Aorta (tissue), 5 donors: ENCODE results near the gene THOC7. TPM values are rescaled to one million over a fixed set of nuclear protein-coding genes. Genes with fewer than 3 reads are reported as not detected.

Experiments used
- ATAC-seq: fragments of 200-7000 bp; cut with Tn5 transposase; one replicate; pipeline ENCODE4 v1.9.1; 2022; ENCODE audit warnings: moderate library complexity; ENCODE audit not compliant: low FRiP score
- DNase-seq, 2 donors: peaks; one replicate each; pipeline ENCODE4 v3.0.0-alpha.2; 2020
- H3K27ac ChIP-seq, 2 donors: one replicate each; pipeline ENCODE4 v1.5.1; 2013; ENCODE audit warnings: low read length in 2 of 2, mild to moderate bottlenecking in 2 of 2, moderate library complexity in 2 of 2, control low read depth in 1 of 2, inconsistent platforms in 1 of 2, low read depth in 1 of 2
- H3K27me3 ChIP-seq, 2 donors: one replicate each; pipeline ENCODE4 v1.6.1; 2013; ENCODE audit warnings: control low read depth in 1 of 2, low read length in 1 of 2, mild to moderate bottlenecking in 1 of 2, moderate library complexity in 1 of 2; ENCODE audit not compliant: insufficient read depth in 2 of 2, control insufficient read depth in 1 of 2
- H3K36me3 ChIP-seq, 2 donors: one replicate each; pipeline ENCODE4 v1.6.1; 2013; ENCODE audit warnings: control low read depth in 1 of 2, low read length in 1 of 2, mild to moderate bottlenecking in 1 of 2; ENCODE audit not compliant: insufficient read depth in 2 of 2, control insufficient read depth in 1 of 2
- H3K4me1 ChIP-seq, 2 donors: one replicate each; pipeline ENCODE4 v1.6.1; 2013; ENCODE audit warnings: low read length in 2 of 2, control low read depth in 1 of 2, mild to moderate bottlenecking in 1 of 2, moderate library complexity in 1 of 2; ENCODE audit not compliant: insufficient read depth in 2 of 2, control insufficient read depth in 1 of 2
- H3K4me3 ChIP-seq, 2 donors: one replicate each; pipeline ENCODE4 v1.5.1; 2013; ENCODE audit warnings: low read length in 2 of 2, control low read depth in 1 of 2, mild to moderate bottlenecking in 1 of 2
- H3K9me3 ChIP-seq: one replicate; pipeline ENCODE4 v1.6.1; 2013; ENCODE audit warnings: mild to moderate bottlenecking, low read length; ENCODE audit not compliant: control insufficient read depth
- WGBS, 2 donors: extraction: QIAGEN DNeasy Blood & Tissue Kit; methylation state at CpG; one replicate each; pipeline ENCODE4 v1.1.7; 2013; 5-methylcytosine and 5-hydroxymethylcytosine counted together
- intact Hi-C, 2 donors: fragments of 100-400 bp; cut with DNase I; formaldehyde crosslinking; loops; one replicate each; pipeline versions ENCODE4 v1.14.2 to v1.15.0; 2022
- polyA plus RNA-seq, 2 donors: library from polyadenylated mRNA; stranded (reverse); fragments of 200-250 nt; gene quantifications; one replicate each; pipeline ENCODE4 v1.2.3, GENCODE V29; 2013
- total RNA-seq, 2 donors: library from RNA; stranded (reverse); fragmentation: NEBNext Ultra II Directional; extraction: Animal tissue kit (Norgen Biotek cat#: 25700); gene quantifications; one replicate each; pipeline ENCODE4 v1.2.1, GENCODE V29; 2021
- donor health status: healthy with polysubstance abuse.
- donor health status: Bipolar disorder and iron deficiency.
- donor health status: DM: no; HTN: no; CAD: no.
- donor health status: DM: no; HTN: no; CAD: no.
- donor health status: DM: yes; HTN: yes; CAD: no.

THOC7 gene
- total and polyA plus RNA-seq, 4 donors: 53.8 to 150 (median 59.2) TPM

- no peak overlapping the region for H3K4me3 ChIP-seq
- no peak overlapping the region for H3K27ac ChIP-seq
- 53 to 56% methylated on average over 1 of the region's 1 CpG for WGBS, 2 donors
- no peaks in the 10 kb centered on the region for H3K9me3 ChIP-seq
- ATAC-seq (no peak), DNase-seq (no peak)
- intact Hi-C loops: no loop called here
- H3K36me3 ChIP-seq: no peaks in the 10 kb centered on the region
- H3K4me1 ChIP-seq: no peaks in the 10 kb centered on the region
- no peaks in the 10 kb centered on the region for H3K27me3 ChIP-seq
Measured at GRCh38 chr3:63908776-63909175, 45.2 kb upstream of the THOC7 start.

DNA sequence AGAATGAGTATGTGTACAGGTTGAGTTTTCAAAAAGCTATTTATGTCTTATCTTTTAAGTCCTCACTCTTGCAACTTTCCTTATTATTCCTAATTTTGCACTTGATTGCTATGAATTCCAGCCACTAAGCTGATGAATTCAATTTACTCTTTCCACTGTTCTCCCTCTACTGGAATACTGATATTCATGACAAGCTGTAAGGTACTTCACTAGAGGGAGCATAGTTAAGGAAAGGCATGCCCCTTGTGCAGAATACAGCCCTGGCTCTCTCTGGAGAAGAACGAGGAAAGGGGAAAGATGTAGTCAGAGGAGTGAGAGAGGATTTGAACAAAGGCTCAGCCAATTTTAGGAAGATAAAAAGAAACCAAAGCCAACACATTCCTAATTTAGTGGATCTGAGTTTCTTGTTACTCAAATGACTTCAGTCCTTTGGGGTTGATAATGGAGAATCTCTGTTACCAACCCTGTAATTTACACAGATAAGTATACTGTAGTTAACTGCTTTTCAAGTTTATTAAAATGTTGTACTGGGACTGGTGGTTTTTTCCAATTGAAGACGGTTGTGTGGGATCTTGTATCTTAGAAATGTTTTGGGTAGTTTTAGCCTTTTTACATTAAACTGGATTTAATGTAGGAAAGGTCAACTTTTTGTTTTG, 44.6 kb upstream of the THOC7 start:
- no peak for ATAC-seq

GRCh38 chr3:63905731-63906620, 42.4 kb upstream of the THOC7 start:
- H3K36me3 ChIP-seq: no peaks in the 10 kb centered on the region
- no peak overlapping the region for H3K27ac ChIP-seq
- H3K4me3 ChIP-seq: no peak overlapping the region
- H3K9me3 ChIP-seq: no peaks in the 10 kb centered on the region
- DNase-seq: no peak
- ATAC-seq: no peak
- no peaks in the 10 kb centered on the region for H3K4me1 ChIP-seq
- WGBS, 2 donors: 88 to 93% methylated on average over 4 of the region's 4 CpGs
- intact Hi-C loops: no loop called here
- H3K27me3 ChIP-seq: no peaks in the 10 kb centered on the region

More for the DNA sequence above, 44.6 kb upstream of the THOC7 start:
- intact Hi-C loops: no loop called here
- H3K4me1 ChIP-seq: no peaks in the 10 kb centered on the region
- no peak overlapping the region for H3K4me3 ChIP-seq
- 30 to 38% methylated on average over 2 of the region's 2 CpGs for WGBS, 2 donors
- no peak overlapping the region for H3K27ac ChIP-seq
- no peaks in the 10 kb centered on the region for H3K36me3 ChIP-seq
- H3K27me3 ChIP-seq: no peaks in the 10 kb centered on the region
- no peaks in the 10 kb centered on the region for H3K9me3 ChIP-seq
- DNase-seq: no peak

DNA sequence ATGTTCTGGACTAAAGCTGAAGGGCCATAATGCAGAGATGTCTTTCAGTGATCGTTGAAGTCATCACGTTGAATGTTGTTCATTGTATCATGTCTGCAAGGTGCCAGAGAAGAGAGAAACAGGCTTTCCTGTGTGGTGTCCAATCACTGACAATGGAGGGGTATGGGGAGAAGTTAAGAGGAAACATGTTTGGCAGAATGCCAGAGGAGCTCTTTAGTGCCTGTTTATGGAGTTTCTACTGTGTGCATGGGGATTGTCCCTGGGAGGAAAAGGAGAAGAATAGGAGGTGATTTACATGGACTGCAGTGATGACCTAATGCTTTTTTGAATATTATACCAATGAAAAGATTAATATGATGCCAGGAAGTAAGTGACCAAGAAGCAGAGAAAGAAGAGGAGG, 36.9 kb upstream of the THOC7 start:
- H3K27ac ChIP-seq: no peak overlapping the region
- peaks cover under 1 to 1% of the 10 kb centered on the region in 2 donors for H3K4me1 ChIP-seq
- no peaks in the 10 kb centered on the region for H3K9me3 ChIP-seq
- 88 to 95% methylated on average over 2 of the region's 2 CpGs for WGBS, 2 donors
- no peak overlapping the region for H3K4me3 ChIP-seq
- intact Hi-C loops: no loop called here
- ATAC-seq (no peak), DNase-seq (no peak)
- H3K36me3 ChIP-seq: peaks cover 0 to 2% of the 10 kb centered on the region in 2 donors
- no peaks in the 10 kb centered on the region for H3K27me3 ChIP-seq

- Histone ChIP-seq H3K27ac (no peak overlapping the region), H3K36me3 (peaks cover 0 to 2% of the 10 kb centered on the region in 2 donors), H3K27me3 (no peaks in the 10 kb centered on the region), H3K4me1 (peaks cover 1 to 3% of the 10 kb centered on the region in 2 donors), H3K9me3 (no peaks in the 10 kb centered on the region), H3K4me3 (no peak overlapping the region)
- no peak for ATAC-seq
- no peak for DNase-seq
- whole genome bisulfite sequencing, 2 donors: 95 to 96% methylated on average over 5 of the region's 5 CpGs
- intact Hi-C loops: no loop called here
Measured at GRCh38 chr3:63900010-63900409, 36.4 kb upstream of the THOC7 start.

GRCh38 chr3:63896332-63897030, 32.9 kb upstream of the THOC7 start:
- Histone ChIP-seq H3K36me3 (peaks cover 0 to 2% of the 10 kb centered on the region in 2 donors), H3K27ac (no peak overlapping the region), H3K27me3 (no peaks in the 10 kb centered on the region), H3K4me3 (no peak overlapping the region), H3K4me1 (peaks cover 1 to 3% of the 10 kb centered on the region in 2 donors), H3K9me3 (no peaks in the 10 kb centered on the region)
- DNase-seq (no peak), ATAC-seq (no peak)
- WGBS, 2 donors: 74 to 77% methylated on average over 1 of the region's 1 CpG
- intact Hi-C loops: no loop called here

GRCh38 chr3:63895422-63896189, 32.0 kb upstream of the THOC7 start:
- ATAC-seq (no peak), DNase-seq (no peak)
- Histone ChIP-seq H3K4me3 (no peak overlapping the region), H3K9me3 (no peaks in the 10 kb centered on the region), H3K36me3 (peaks cover 0 to 2% of the 10 kb centered on the region in 2 donors), H3K4me1 (peaks cover 1 to 3% of the 10 kb centered on the region in 2 donors), H3K27ac (no peak overlapping the region), H3K27me3 (no peaks in the 10 kb centered on the region)
- intact Hi-C loops: no loop called here
- 67 to 68% methylated on average over 5 of the region's 5 CpGs for WGBS, 2 donors

DNA sequence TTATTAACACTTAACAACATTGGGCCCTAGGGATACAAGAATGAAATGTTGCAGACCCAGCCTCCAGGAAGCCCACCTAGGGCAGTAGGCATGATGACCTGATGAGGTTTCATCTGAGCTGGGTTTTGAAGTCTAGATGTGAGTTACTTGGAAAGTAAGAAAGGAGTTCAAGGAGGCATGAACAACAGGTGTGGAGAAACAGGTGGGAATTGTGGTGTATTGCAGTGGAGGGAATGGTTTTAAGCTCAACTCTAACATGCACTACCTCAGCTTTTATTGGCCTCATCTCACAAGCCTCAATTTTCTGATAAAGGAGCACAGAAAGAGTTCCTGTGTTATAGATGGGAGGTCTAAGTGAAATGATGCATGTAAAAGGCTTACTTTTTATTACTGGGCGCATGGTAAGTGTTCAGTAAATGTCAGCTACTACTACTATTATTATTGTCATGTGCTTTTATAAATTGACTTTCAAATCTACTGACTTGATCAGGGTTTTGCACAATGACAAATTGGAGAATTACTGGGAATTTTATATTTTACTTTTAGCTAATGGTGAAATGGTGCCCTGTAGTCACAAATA, 29.3 kb upstream of the THOC7 start:
- no peak for ATAC-seq
- H3K36me3 ChIP-seq: no peaks in the 10 kb centered on the region
- H3K4me1 ChIP-seq: peaks cover 1 to 3% of the 10 kb centered on the region in 2 donors
- H3K27ac ChIP-seq: no peak overlapping the region
- intact Hi-C loops: no loop called here
- no peak overlapping the region for H3K4me3 ChIP-seq
- DNase-seq: no peak
- no peaks in the 10 kb centered on the region for H3K9me3 ChIP-seq
- H3K27me3 ChIP-seq: no peaks in the 10 kb centered on the region
- 92 to 98% methylated on average over 1 of the region's 1 CpG for WGBS, 2 donors
